ENCODE data around the gene ERF. TPM values are rescaled to one million over a fixed set of nuclear protein-coding genes. Genes with fewer than 3 reads are reported as not detected.

The ERF gene
- total RNA-seq, 1 donor from 2014 or later: 75.3 TPM

- peaks cover 7% of the 10 kb centered on the region for H3K4me1 Mint-ChIP-seq (ENCODE audit: unreplicated experiment)
- H3K27ac Mint-ChIP-seq (ENCODE audit: unreplicated experiment): no peak overlapping the region
- H3K36me3 Mint-ChIP-seq (ENCODE audit: unreplicated experiment): peaks cover 27% of the 10 kb centered on the region
- no peaks in the 10 kb centered on the region for H3K9me3 Mint-ChIP-seq (ENCODE audit: unreplicated experiment)
- no peak overlapping the region for H3K4me3 Mint-ChIP-seq (ENCODE audit: unreplicated experiment)
- H3K27me3 Mint-ChIP-seq (ENCODE audit: unreplicated experiment): no peaks in the 10 kb centered on the region
- no peak for DNase-seq (ENCODE audit: extremely low spot score, unreplicated experiment)
- TF ChIP-seq CTCF (IDR thresholded peaks at IDR 0.05): no peak
These were observed 21.1 kb downstream of the ERF start for GRCh38 chr19:42233678-42234292.

GRCh38 chr19:42233106-42233505, 21.8 kb downstream of the ERF start:
- TF ChIP-seq CTCF (IDR thresholded peaks at IDR 0.05): no peak
- Mint-ChIP-seq H3K4me1 (ENCODE audit: unreplicated experiment) (peaks cover 7% of the 10 kb centered on the region), H3K27me3 (ENCODE audit: unreplicated experiment) (no peaks in the 10 kb centered on the region), H3K9me3 (ENCODE audit: unreplicated experiment) (no peaks in the 10 kb centered on the region), H3K4me3 (ENCODE audit: unreplicated experiment) (no peak overlapping the region), H3K27ac (ENCODE audit: unreplicated experiment) (no peak overlapping the region), H3K36me3 (ENCODE audit: unreplicated experiment) (peaks cover 30% of the 10 kb centered on the region)
- DNase-seq (ENCODE audit: extremely low spot score, unreplicated experiment): no peak

DNA sequence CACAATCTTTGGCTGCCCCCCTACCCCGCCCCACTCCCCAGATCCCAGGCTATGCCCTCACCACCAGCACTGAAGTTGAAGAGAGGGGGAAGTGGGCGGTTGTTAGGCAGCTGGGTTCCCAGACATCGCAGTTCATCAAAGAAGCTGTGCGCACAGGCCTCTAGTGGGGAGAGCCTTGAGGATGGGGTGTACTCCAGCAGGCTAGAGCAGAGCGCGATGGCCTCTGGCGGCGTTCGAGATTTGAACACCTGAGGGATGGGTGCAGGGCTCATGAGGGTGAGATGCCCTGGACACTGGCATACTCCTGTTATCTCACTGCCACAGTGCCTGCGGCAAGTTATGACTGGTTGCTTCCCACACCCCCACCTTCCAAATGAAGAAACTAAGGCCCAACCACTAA, 22.5 kb downstream of the ERF start:
- Mint-ChIP-seq H3K9me3 (ENCODE audit: unreplicated experiment) (no peaks in the 10 kb centered on the region), H3K27me3 (ENCODE audit: unreplicated experiment) (no peaks in the 10 kb centered on the region), H3K4me3 (ENCODE audit: unreplicated experiment) (no peak overlapping the region), H3K4me1 (ENCODE audit: unreplicated experiment) (peaks cover 7% of the 10 kb centered on the region), H3K36me3 (ENCODE audit: unreplicated experiment) (peaks cover 35% of the 10 kb centered on the region), H3K27ac (ENCODE audit: unreplicated experiment) (no peak overlapping the region)
- DNase-seq (ENCODE audit: extremely low spot score, unreplicated experiment): no peak
- TF ChIP-seq CTCF (IDR thresholded peaks at IDR 0.05): no peak

DNA sequence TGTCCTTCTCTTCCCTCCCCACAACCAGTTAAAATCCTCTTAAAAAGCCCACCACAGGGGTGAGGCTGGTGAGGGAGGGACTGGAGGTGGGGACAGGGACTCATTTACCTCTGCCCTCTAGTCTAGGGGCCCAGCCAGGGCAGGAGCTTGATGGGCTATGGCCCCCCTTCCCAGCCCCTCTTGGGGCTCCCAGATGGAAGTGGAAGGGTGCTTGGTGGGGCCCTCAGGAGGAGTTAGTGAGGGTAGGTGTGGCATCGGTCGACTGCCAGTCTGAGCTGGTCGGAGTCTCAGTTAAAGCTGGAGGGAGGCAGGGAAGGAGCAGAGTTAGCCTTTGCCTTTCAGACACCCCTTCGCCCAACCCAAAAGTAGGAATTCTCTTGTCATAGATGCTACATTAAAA, 24.4 kb downstream of the ERF start:
- H3K9me3 Mint-ChIP-seq (ENCODE audit: unreplicated experiment): no peaks in the 10 kb centered on the region
- TF ChIP-seq CTCF (IDR thresholded peaks at IDR 0.05): no peak
- peaks cover 39% of the 10 kb centered on the region for H3K36me3 Mint-ChIP-seq (ENCODE audit: unreplicated experiment)
- no peak overlapping the region for H3K4me3 Mint-ChIP-seq (ENCODE audit: unreplicated experiment)
- no peak overlapping the region for H3K27ac Mint-ChIP-seq (ENCODE audit: unreplicated experiment)
- H3K4me1 Mint-ChIP-seq (ENCODE audit: unreplicated experiment): peaks cover 7% of the 10 kb centered on the region
- DNase-seq (ENCODE audit: extremely low spot score, unreplicated experiment): no peak
- no peaks in the 10 kb centered on the region for H3K27me3 Mint-ChIP-seq (ENCODE audit: unreplicated experiment)

DNA sequence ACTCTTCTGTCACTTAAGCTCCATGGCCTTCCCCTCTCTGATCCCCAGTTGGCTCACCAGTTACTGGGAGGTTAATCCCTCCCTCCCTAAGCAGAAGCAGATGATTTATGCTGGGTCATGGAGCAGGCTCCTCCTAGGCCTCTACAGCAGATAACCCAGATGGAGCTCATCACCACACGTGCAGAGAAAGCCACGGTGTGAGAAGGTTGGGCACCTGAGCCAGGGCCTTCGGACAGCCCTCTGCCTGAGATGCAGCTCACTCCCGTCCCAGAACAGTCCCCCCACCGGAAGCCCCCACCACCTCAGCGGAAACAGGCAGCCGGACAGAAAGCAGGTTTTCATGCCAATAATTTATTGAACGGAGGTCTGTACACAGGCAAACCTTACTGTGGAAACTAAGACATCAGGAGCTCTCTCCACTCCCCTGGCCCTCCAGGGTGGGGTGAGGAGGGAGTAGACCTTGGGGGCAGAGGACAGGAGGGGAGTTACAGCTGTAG, 25.0 kb downstream of the ERF start:
- Mint-ChIP-seq H3K4me1 (ENCODE audit: unreplicated experiment) (peaks cover 7% of the 10 kb centered on the region), H3K36me3 (ENCODE audit: unreplicated experiment) (peaks cover 37% of the 10 kb centered on the region), H3K27me3 (ENCODE audit: unreplicated experiment) (no peaks in the 10 kb centered on the region), H3K27ac (ENCODE audit: unreplicated experiment) (peak overlapping the region; percentile 47), H3K4me3 (ENCODE audit: unreplicated experiment) (no peak overlapping the region), H3K9me3 (ENCODE audit: unreplicated experiment) (no peaks in the 10 kb centered on the region)
- no peak for DNase-seq (ENCODE audit: extremely low spot score, unreplicated experiment)
- TF ChIP-seq CTCF (IDR thresholded peaks at IDR 0.05): no peak

All from osteocyte (in vitro differentiated cells).